Medulla oblongata (tissue), 1 donor: ENCODE results near the gene DGKH.
"Not testable (repeated sequence)": the region's sequence is repeated elsewhere in the genome, so short reads cannot be mapped to it uniquely, and the experiment has no call there.

Experiments used
- DNase-seq: peaks from one replicate; pipeline ENCODE4 v3.0.0-alpha.2; 2015; ENCODE audit errors: extremely low spot score

DGKH gene

DNA sequence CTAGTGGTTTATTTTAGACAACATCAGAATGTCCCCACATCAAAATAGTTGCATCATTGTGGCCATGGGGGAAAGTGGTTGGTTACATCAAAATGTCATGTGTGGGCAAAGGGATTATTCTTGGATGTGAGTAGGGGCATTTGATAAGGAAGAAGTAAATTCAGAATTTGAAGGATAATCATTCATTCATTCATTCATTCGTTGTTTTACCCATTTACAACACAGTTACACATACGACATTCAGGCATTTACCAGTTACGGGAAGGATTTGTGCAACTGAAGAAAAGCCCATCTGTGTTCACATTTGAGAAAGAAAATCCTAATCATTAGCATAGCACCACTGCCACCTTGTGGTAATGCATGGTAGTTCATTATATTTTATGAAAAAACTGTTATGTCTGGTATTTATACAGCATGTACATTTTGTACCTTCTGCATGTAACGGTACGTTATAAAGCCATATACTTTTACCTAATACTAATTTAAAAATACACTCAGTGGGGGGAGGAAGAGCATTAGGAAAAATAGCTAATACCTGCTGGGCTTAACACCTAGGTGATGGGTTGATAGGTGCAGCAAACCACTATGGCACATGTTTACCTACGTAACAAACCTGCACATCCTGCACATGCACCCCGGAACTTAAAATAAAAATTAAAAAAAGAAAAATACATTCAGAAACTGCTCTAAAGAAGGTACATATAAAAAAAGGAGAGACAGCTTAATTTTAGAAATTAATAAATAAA lies 62.1 kb downstream of the DGKH start:
- peak; percentile 81 for DNase-seq

DNA sequence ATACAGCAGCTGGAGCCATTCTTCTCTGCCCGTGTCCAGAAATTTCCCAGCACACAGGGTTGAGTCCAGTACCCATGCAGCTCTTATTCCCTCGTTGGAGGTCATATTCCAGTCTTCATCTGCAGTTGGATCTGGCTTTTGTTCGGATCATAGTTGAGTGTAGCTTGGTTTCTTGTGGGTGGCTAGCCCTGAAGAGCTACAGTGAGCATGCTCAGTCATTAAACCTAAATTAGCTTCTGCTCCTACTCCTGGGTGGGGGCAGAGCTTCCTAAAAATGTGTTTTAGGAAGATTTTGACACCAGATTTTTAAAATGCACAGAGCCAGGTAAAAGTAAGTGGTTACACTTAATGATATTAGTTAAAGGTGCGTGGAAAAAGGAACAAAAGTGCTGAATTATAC lies 64.4 kb downstream of the DGKH start:
- no peak for DNase-seq

DNA sequence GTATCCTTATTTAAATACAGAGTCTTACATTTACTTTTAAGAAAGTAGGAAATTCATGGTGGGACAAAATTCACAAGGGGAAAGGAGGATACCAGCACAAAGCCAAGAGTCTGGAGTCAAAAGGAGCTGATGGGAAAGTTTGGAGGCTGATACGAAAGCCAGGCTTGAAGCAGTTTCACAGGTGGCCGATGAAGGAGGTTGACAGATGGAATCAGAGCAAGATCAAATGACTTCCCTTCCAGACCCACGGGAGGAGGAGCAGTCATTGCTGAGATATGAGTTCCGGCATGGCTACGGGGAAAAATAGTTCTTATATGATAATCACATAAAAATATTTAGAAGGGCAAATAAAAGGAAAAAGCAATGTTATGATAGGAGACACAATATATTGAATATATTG lies 65.0 kb downstream of the DGKH start:
- no peak for DNase-seq

DNA sequence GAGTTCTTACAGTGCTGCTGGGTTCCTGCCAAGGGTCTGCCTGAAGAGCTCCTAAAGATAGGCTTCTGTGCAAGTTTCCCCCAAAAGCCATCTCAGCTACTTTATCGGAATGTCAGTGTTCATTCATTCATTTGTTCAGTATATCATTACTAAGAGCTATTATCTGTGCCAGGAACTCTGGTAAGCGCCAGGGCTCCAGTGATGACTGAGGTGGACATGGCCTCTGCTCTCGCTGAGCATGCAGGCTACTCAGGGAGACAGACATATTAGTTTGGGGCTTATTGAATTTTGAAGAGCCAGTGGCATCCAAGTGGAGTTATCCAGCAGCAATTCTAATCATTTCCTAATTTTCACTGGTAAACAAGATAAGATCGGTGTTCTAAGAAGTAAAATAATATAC lies 65.8 kb downstream of the DGKH start:
- DNase-seq: no peak

DNA sequence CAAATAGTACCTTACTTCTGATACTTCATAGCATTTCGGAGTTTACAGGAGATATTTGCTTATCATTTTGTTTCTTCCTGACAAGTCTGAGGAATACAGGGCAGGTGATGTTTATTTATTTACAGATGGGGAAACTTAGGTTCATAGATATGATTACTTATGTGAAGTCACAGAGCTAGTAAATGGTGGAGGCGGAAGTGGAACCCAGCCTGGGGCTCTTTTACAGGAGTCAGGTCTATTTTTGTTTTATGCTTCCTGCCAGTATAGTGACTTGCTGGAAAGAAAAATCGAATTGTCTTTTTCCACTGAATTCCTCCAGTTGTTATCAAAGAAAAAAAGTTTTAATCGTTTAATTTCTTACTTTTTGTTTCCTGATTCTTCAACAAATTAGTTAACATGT lies 66.5 kb downstream of the DGKH start:
- no peak for DNase-seq

- DNase-seq: no peak
Measured at GRCh38 chr13:42116225-42116624, 67.8 kb downstream of the DGKH start.

DNA sequence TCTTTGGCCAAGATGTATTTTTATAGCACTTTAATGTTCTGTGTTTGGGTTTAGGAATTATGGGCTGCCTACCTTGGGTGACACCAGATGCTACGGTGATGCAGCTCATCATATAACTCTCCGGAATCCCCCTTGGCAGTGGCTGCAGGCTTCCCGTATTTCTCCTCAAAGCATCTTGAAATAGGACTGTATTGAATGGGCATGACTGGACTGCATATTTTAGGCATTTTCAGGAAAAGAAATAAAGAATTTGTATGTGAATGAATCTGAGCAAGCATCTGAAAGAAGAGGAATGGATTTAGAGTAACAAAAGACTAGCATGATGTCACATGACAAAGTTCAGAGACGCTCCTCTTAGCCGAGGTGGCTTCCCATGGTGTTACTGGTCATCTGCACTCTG lies 70.6 kb downstream of the DGKH start:
- no peak for DNase-seq

- no peak for DNase-seq
Measured at GRCh38 chr13:42119875-42120274, 71.4 kb downstream of the DGKH start.

- no peak for DNase-seq
Measured at GRCh38 chr13:42123600-42123999, 75.2 kb downstream of the DGKH start.

GRCh38 chr13:42125046-42125445 lies 76.6 kb downstream of the DGKH start:
- no peak for DNase-seq

GRCh38 chr13:42127047-42127446 lies 78.6 kb downstream of the DGKH start:
- no peak for DNase-seq

GRCh38 chr13:42129033-42129432 lies 80.6 kb downstream of the DGKH start:
- no peak for DNase-seq

DNA sequence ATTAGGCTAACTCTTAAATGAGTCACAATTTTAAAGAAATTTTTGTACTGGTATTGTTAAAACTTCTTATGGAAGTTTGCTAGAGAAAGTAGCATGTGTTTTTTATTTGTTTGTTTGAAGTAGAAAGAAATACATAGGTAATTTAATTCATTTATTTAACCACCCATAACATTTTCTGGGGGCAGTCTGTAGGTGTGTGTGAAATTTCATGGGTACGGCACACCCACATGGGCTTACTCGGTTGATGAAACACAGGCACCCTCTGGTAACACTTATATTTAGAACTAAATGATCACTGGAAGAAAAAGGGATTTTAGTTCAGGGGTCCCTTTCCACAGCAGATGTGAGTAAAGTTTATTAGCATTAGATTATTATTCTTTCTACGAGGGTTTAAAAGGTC lies 88.1 kb downstream of the DGKH start:
- no peak for DNase-seq

DNA sequence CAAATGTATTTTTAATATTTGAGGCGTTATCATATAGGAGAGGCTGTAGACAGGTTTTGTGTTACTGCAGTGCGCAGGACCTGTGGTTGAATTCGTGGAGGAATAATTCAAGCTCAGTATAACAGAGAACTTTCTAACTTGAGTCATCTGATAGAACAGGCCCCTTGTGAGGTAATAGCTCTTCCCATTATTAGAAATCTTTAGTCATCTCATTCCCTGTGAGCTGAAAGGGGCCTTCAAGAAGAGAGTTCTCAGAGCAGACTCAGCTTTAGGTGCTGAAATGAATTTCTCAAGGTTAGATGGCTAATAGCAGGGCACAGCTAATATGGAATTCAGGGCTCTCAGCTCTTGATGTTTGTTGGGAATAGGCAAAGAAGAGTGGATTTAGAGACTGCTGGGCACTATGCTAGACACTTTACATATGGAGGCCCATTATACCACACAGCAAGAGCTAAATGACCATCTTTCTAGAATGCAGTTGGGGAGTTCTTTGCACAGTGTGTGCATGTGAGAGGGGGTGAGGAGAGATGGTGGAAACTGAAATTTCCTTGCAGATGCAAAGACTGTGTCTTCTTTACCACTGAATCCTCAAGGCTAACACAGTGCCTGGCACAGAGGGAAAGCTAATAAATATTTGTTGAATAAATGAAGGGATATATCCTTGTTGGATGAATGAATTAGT lies 89.5 kb downstream of the DGKH start:
- DNase-seq: no peak

- no peak for DNase-seq
Measured at GRCh38 chr13:42140494-42140893, 92.0 kb downstream of the DGKH start.

DNA sequence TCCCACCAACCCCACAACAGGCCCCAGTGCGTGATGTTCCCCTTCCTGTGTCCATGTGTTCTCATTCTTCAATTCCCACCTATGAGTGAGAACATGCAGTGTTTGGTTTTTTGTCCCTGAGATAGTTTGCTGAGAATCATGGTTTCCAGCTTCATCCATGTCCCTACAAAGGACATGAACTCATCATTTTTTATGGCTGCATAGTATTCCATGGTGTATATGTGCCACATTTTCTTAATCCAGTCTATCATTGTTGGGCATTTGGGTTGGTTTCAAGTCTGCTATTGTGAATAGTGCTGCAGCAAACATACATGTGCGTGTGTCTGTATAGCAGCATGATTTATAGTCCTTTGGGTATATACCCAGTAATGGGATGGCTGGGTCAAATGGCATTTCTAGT lies 92.6 kb downstream of the DGKH start:
- DNase-seq: not testable (repeated sequence)

GRCh38 chr13:42146359-42146758 lies 97.9 kb downstream of the DGKH start:
- no peak for DNase-seq

DNA sequence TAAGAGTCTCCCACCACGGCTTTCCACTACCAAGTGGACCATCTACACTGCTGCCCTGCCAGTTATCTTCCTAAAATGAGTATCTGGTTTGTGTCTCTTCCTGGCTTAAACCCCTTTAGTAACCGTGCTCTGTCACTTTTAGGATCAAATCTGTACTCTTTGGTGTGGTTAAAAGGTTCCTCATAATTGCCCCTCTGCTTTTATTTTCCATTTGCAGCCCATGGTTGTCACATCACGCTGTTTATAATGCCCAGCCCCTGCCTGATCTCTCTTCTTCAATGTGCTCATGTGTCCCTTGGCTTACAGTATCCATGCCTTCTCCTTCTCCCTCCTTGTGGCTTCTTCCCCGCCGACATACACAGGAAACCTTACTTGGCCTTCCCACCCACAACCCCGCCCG lies 100.1 kb downstream of the DGKH start:
- DNase-seq: no peak

GRCh38 chr13:42149136-42149535 lies 100.7 kb downstream of the DGKH start:
- no peak for DNase-seq

- DNase-seq: no peak
Measured at GRCh38 chr13:42151781-42152180, 103.3 kb downstream of the DGKH start.

DNA sequence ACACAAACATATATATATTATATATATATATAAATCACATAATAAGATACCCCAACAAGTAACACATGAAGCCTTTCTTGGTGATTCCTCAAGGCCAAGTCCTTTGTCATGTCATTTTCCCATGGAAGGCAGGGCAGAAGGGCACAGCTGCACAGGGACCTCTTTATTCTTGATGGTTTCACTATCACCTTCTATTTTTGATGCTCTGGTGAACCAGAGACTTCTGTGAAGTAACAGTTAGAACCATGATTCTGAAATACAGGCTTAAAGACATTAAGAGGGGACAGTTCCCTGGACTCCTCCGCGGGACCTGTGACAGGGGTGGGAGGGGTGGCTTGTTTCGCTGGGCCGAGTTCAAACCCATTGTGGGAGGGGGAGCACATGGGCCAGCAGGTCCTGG lies 104.0 kb downstream of the DGKH start:
- DNase-seq: no peak

DNA sequence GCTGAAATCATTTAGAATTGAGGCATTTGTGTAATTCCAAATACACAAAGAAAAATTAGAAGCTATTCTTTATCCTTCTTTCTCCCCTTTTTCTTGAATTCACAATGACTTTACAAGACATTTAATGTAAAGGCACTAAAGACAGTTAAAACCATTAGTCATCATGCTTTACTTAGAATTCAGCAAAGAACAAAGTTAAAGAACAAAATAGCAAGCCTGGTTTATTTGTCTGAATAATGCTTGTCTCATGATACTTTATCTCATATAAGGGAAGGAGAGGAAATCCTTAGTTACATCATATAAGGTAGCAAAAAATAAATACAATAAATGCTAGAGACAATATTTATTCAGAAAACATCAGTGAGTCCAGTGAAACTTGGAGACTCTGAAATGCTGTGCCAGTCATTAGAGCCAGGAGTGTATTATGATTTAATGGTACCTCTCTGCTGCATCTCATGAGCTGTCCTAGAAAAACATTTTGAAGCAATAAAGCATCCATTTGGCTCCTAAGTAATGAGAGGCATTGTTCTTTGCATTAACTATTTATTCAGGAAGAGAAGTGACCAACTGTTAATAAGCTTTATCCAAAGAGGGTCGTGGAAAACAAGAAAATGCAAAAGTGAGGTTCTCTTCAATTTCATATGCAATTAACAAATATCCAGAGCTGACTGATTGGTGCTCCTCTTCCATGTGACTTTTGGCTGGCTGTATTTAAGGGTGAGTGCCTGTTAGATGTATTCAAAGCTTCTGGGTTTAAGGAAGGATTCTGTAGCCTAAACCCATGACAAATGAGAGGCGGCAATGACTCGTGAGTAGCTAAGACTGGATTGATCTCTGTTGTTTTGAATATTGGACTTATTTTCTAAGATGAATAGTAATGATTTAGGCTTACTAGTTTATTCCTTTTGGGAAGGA lies 105.0 kb downstream of the DGKH start:
- no peak for DNase-seq

DNA sequence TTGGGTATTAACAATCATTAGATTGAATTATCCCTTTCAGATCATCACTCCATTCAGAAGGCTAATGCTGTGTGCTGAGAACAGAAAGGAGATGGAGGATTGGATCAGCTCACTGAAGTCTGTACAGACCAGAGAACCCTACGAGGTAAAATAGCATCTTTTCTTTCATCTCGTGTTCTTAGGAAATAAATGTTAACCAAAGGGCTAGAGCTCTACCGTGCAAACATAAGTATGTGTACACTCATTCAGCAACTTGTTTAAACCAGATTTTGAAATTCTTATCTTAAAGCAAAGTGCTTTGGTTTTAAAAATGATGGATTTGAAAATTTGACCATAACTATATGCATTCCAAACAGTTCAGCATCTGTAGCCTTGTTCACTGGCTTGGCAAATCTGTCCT lies 106.8 kb downstream of the DGKH start:
- DNase-seq: no peak
